ENCODE data around the gene COL8A2.
"Not testable (repeated sequence)": the region's sequence is repeated elsewhere in the genome, so short reads cannot be mapped to it uniquely, and the experiment has no call there.

COL8A2 gene

GRCh38 chr1:36125129-36125991, at the start of gene COL8A2:
Gene COL8A2, minus strand, starts transcription at chr1:36125222. Its CDS starts 24,980 bp downstream, at chr1:36100242.
- no peak for DNase-seq

- peak; percentile 70 for DNase-seq
Measured at GRCh38 chr1:36174713-36175112, 49.7 kb upstream of the COL8A2 start.

- no peak for DNase-seq
Measured at GRCh38 chr1:36172983-36173382, 48.0 kb upstream of the COL8A2 start.

- no peak for DNase-seq
Measured at GRCh38 chr1:36172017-36172747, 47.2 kb upstream of the COL8A2 start.

- no peak for DNase-seq
Measured at GRCh38 chr1:36170643-36171412, 45.8 kb upstream of the COL8A2 start.

GRCh38 chr1:36168514-36168913, 43.5 kb upstream of the COL8A2 start:
- no peak for DNase-seq

- no peak for DNase-seq
Measured at GRCh38 chr1:36166938-36167905, 42.2 kb upstream of the COL8A2 start.

GRCh38 chr1:36166136-36166535, 41.1 kb upstream of the COL8A2 start:
- DNase-seq = no peak

- DNase-seq = no peak
Measured at GRCh38 chr1:36165145-36165544, 40.1 kb upstream of the COL8A2 start.

GRCh38 chr1:36164361-36164760, 39.3 kb upstream of the COL8A2 start:
- DNase-seq = no peak

GRCh38 chr1:36163426-36163825, 38.4 kb upstream of the COL8A2 start:
- no peak for DNase-seq

GRCh38 chr1:36162680-36163239, 37.7 kb upstream of the COL8A2 start:
- no peak for DNase-seq

- DNase-seq = no peak
Measured at GRCh38 chr1:36161641-36162531, 36.9 kb upstream of the COL8A2 start.

GRCh38 chr1:36160949-36161485, 36.0 kb upstream of the COL8A2 start:
- no peak for DNase-seq

GRCh38 chr1:36160388-36160948, 35.4 kb upstream of the COL8A2 start:
- DNase-seq = no peak

- no peak for DNase-seq
Measured at GRCh38 chr1:36159614-36160387, 34.8 kb upstream of the COL8A2 start.

- DNase-seq = not testable (repeated sequence)
Measured at GRCh38 chr1:36158827-36159252, 33.8 kb upstream of the COL8A2 start.

GRCh38 chr1:36157973-36158826, 33.2 kb upstream of the COL8A2 start:
- DNase-seq = no peak
